ENCODE results near the gene GET3.

DNA sequence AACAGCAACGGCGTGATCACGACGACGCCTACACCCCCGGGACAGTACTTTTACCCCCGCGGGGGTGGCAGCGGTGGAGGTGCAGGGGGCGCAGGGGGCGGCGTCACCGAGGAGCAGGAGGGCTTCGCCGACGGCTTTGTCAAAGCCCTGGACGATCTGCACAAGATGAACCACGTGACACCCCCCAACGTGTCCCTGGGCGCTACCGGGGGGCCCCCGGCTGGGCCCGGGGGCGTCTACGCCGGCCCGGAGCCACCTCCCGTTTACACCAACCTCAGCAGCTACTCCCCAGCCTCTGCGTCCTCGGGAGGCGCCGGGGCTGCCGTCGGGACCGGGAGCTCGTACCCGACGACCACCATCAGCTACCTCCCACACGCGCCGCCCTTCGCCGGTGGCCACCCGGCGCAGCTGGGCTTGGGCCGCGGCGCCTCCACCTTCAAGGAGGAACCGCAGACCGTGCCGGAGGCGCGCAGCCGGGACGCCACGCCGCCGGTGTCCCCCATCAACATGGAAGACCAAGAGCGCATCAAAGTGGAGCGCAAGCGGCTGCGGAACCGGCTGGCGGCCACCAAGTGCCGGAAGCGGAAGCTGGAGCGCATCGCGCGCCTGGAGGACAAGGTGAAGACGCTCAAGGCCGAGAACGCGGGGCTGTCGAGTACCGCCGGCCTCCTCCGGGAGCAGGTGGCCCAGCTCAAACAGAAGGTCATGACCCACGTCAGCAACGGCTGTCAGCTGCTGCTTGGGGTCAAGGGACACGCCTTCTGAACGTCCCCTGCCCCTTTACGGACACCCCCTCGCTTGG, 55.0 kb downstream of the GET3 start:
- TF ChIP-seq POLR2A (IDR thresholded peaks at IDR 0.05; ENCODE audit: low read length) (peak; percentile 13), CEBPB (IDR thresholded peaks at IDR 0.05) (no peak), MYC (IDR thresholded peaks at IDR 0.05; ENCODE audit: borderline replicate concordance, low read length) (no peak), RFX5 (IDR thresholded peaks at IDR 0.05) (no peak), CHD2 (IDR thresholded peaks at IDR 0.05; ENCODE audit: low read length, partially characterized antibody) (no peak), JUN (IDR thresholded peaks at IDR 0.05) (0 out of 5 replicates have a peak, but pooled peaks of 1 of the 2 experiments have one; percentile 4), REST (IDR thresholded peaks at IDR 0.05) (no peak), EP300 (IDR thresholded peaks at IDR 0.05) (no peak), MAZ (IDR thresholded peaks at IDR 0.05; ENCODE audit: borderline replicate concordance, low read depth, low read length) (no peak)
- TF ChIP-seq, protein P1, sequence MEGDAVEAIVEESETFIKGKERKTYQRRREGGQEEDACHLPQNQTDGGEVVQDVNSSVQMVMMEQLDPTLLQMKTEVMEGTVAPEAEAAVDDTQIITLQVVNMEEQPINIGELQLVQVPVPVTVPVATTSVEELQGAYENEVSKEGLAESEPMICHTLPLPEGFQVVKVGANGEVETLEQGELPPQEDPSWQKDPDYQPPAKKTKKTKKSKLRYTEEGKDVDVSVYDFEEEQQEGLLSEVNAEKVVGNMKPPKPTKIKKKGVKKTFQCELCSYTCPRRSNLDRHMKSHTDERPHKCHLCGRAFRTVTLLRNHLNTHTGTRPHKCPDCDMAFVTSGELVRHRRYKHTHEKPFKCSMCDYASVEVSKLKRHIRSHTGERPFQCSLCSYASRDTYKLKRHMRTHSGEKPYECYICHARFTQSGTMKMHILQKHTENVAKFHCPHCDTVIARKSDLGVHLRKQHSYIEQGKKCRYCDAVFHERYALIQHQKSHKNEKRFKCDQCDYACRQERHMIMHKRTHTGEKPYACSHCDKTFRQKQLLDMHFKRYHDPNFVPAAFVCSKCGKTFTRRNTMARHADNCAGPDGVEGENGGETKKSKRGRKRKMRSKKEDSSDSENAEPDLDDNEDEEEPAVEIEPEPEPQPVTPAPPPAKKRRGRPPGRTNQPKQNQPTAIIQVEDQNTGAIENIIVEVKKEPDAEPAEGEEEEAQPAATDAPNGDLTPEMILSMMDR (IDR thresholded peaks at IDR 0.05): no peak
- TF ChIP-seq, protein P2, sequence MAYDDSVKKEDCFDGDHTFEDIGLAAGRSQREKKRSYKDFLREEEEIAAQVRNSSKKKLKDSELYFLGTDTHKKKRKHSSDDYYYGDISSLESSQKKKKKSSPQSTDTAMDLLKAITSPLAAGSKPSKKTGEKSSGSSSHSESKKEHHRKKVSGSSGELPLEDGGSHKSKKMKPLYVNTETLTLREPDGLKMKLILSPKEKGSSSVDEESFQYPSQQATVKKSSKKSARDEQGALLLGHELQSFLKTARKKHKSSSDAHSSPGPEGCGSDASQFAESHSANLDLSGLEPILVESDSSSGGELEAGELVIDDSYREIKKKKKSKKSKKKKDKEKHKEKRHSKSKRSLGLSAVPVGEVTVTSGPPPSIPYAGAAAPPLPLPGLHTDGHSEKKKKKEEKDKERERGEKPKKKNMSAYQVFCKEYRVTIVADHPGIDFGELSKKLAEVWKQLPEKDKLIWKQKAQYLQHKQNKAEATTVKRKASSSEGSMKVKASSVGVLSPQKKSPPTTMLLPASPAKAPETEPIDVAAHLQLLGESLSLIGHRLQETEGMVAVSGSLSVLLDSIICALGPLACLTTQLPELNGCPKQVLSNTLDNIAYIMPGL (CRISPR knock-in tag; IDR thresholded peaks at IDR 0.05; ENCODE audit: borderline replicate concordance): no peak

Data from A549 (cell line).